Measurements from ENCODE around the gene CHST15. TPM values are rescaled to one million over a fixed set of nuclear protein-coding genes. Genes with fewer than 3 reads are reported as not detected.

The CHST15 gene
- total and polyA plus RNA-seq, 8 donors: 4.8 to 17.3 (median 12.4) TPM

DNA sequence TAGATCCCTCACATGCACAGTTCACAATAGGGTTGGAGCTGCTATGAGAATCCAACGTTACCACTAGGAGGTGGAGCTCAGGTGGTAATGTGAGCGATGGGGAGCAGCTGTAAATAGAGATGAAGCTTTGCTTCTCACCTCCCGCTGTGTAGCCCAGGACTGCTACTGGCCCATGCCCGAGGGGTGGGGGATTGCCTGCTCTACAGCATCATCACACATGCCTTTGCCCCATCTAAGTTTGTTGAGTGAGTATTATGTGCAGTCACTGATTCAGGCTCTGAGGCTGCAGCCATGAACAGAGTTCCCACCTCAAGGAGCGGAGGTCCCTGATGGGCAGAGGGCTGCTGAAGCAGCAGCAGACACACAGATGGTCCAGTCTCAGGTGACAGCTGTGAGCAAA lies 94.1 kb downstream of the CHST15 start:
- Histone ChIP-seq H3K36me3 (no peaks in the 10 kb centered on the region), H3K4me3 (no peak overlapping the region), H3K4me1 (peaks cover 0 to 11% (median 0%) of the 10 kb centered on the region in 3 donors), H3K27me3 (no peaks in the 10 kb centered on the region), H3K27ac (no peak overlapping the region), H3K9me3 (no peaks in the 10 kb centered on the region)
- intact Hi-C loops (cut with DNase I): loop anchor here in 1 of 3 donors (5.0 kb wide), 1 partner anchor 388 kb away; no protein-coding TSS in a partner anchor
- WGBS, 2 donors: 66 to 71% methylated on average over 5 of the region's 5 CpGs
- DNase-seq (peak in 1 of 6 donors; percentile 6), FAIRE-seq (no peak), ATAC-seq (no peak)
- TF ChIP-seq, protein P1, sequence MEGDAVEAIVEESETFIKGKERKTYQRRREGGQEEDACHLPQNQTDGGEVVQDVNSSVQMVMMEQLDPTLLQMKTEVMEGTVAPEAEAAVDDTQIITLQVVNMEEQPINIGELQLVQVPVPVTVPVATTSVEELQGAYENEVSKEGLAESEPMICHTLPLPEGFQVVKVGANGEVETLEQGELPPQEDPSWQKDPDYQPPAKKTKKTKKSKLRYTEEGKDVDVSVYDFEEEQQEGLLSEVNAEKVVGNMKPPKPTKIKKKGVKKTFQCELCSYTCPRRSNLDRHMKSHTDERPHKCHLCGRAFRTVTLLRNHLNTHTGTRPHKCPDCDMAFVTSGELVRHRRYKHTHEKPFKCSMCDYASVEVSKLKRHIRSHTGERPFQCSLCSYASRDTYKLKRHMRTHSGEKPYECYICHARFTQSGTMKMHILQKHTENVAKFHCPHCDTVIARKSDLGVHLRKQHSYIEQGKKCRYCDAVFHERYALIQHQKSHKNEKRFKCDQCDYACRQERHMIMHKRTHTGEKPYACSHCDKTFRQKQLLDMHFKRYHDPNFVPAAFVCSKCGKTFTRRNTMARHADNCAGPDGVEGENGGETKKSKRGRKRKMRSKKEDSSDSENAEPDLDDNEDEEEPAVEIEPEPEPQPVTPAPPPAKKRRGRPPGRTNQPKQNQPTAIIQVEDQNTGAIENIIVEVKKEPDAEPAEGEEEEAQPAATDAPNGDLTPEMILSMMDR (IDR thresholded peaks at IDR 0.05): no peak

DNA sequence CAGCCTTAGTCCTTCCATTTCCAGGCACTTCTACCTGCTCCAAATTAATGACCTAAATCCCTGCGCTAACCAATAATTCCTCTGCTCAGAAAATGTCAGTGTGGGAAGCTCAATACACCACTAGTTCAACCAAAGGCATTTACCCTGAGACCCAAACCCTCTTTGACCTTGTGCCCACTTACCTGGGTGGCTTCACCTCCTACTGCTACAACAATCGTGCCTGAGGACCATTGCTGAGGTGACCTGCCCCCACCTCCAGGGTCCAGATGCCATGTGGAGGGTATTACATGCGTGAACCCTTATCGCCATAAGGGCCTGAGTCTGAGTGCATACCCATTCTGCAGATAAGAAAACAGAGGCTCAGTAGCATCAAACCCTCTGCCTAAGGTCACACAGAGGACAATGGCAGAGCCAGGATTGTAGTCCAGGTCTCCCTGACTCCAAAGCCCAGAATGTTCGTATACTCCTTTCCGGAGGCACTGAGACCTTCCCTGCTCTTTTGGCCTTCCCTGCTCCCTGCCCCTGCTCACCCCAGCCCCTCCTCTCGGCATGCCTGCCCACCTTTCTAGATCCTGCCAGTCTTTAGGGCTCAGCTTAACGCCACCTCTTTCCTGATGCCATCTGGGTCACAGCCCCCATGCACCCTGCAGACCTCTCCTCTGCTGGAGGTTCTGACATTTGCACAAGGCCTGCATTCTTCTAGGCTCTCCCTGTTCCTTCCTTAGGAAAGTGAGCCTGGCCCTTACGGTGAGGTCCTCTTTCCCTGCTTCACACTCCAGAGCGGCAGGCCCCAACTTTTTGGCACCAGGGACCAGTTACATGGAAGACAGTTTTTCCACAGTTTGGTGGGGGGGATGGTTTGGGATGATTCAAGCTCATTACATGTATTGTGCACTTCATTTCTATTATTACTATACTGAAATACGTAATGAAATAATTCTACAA lies 94.9 kb downstream of the CHST15 start:
- no peaks in the 10 kb centered on the region for H3K27me3 ChIP-seq
- no peak overlapping the region for H3K4me3 ChIP-seq
- H3K4me1 ChIP-seq: peaks cover 0 to 13% (median 0%) of the 10 kb centered on the region in 3 donors
- FAIRE-seq: no peak
- no peaks in the 10 kb centered on the region for H3K36me3 ChIP-seq
- WGBS, 2 donors: 75 to 82% methylated on average over 11 of the region's 11 CpGs
- TF ChIP-seq, protein P1 (IDR thresholded peaks at IDR 0.05): no peak
- DNase-seq: no peak
- intact Hi-C loops (cut with DNase I): loop anchor here in 1 of 3 donors (5.0 kb wide), 1 partner anchor 389 kb away; no protein-coding TSS in a partner anchor
- H3K27ac ChIP-seq: no peak overlapping the region
- no peaks in the 10 kb centered on the region for H3K9me3 ChIP-seq
- ATAC-seq: no peak

DNA sequence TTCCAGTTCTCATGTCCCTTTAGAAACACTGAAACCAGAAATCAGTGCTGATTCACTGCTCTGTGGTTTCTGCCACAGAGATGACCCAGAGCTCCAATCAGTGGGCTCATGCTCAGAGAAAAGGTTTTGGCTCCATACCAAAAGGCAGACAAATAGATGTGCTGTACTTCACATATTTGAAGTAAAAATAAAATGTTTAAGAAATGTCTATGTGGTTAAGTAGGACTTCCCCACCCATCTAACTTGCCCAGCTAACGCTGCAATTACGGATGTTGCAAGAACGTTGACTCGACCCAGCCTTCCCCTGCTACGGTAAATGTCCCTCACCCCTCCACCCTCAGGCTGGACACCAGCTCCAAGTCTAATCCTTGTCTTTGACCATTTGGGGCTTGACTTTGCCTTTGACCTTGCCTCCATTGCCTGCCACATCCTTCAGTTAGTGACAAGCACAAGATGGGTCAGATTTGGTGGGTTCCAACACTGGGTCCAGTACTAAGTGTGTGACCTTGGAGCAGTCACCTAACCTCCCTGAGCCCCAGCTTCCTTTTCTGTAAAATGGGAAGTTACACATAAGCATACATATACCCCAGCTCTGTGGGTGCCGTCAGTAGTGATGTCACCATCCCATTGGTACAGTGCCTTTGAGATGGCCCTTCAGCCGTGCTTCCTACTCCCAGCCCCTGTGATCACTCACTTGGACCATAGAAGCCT lies 95.8 kb downstream of the CHST15 start:
- peak in 1 of 6 donors; percentile 49 for DNase-seq
- intact Hi-C loops (cut with DNase I): loop anchor here in 1 of 3 donors (5.0 kb wide), 1 partner anchor 390 kb away; no protein-coding TSS in a partner anchor
- peak in 2 of 4 donors; percentile 24 to 46 for ATAC-seq
- Histone ChIP-seq H3K27ac (no peak overlapping the region), H3K27me3 (no peaks in the 10 kb centered on the region), H3K4me1 (peaks cover 0 to 13% (median 0%) of the 10 kb centered on the region in 3 donors), H3K36me3 (no peaks in the 10 kb centered on the region), H3K4me3 (no peak overlapping the region), H3K9me3 (no peaks in the 10 kb centered on the region)
- TF ChIP-seq, protein P1 (IDR thresholded peaks at IDR 0.05): no peak
- 40 to 58% methylated on average over 7 of the region's 7 CpGs for WGBS, 2 donors
- no peak for FAIRE-seq

GRCh38 chr10:123997013-123997412 lies 96.4 kb downstream of the CHST15 start:
- Histone ChIP-seq H3K36me3 (no peaks in the 10 kb centered on the region), H3K4me1 (peaks cover 0 to 13% (median 0%) of the 10 kb centered on the region in 3 donors), H3K27ac (no peak overlapping the region), H3K27me3 (peaks cover 0 to 3% (median under 1%) of the 10 kb centered on the region in 4 donors), H3K4me3 (no peak overlapping the region), H3K9me3 (no peaks in the 10 kb centered on the region)
- 44 to 48% methylated on average over 6 of the region's 6 CpGs for WGBS, 2 donors
- no peak for ATAC-seq
- FAIRE-seq: no peak
- TF ChIP-seq, protein P1 (IDR thresholded peaks at IDR 0.05): no peak
- no peak for DNase-seq
- intact Hi-C loops (cut with DNase I): loop anchor here in 1 of 3 donors (5.0 kb wide), 1 partner anchor 390 kb away; no protein-coding TSS in a partner anchor
